Measurements from ENCODE around the gene R3HCC1L. TPM values are rescaled to one million over a fixed set of nuclear protein-coding genes. Genes with fewer than 3 reads are reported as not detected.

Gene R3HCC1L
- total and polyA plus RNA-seq, 2 of the 4 experiments (the other 2 are of a cell fraction): 8.3 to 14.7 TPM

GRCh38 chr10:98276311-98276710 is 141.9 kb downstream of the R3HCC1L start:
- DNase-seq: no peak
- ChIA-PET CTCF (no interaction called here), POLR2A (ENCODE audit: unreplicated experiment) (no interaction called here)
- H4K5ac ChIP-seq (ENCODE audit: low read depth, low read length): no peak overlapping the region
- H3K79me1 ChIP-seq (ENCODE audit: low read depth in 1 of 2, low read length in 2 of 2): no peaks in the 10 kb centered on the region
- H3K18ac ChIP-seq (ENCODE audit: low read depth, low read length): no peak overlapping the region
- H3K4ac ChIP-seq (ENCODE audit: low read depth, low read length): no peak overlapping the region
- ATAC-seq (ENCODE audit: low read depth): no peak
- no peaks in the 10 kb centered on the region; the same call in 1 of the 2 replicates for H3K9me3 ChIP-seq (ENCODE audit: control insufficient read depth, insufficient read depth, low read length)
- no peak overlapping the region for H2BK20ac ChIP-seq (ENCODE audit: low read depth, low read length)
- H3K4me3 ChIP-seq (ENCODE audit: insufficient read depth, low read depth, low read length): no peak overlapping the region
- no peak overlapping the region for H3K27ac ChIP-seq (ENCODE audit: insufficient read depth, low read length)
- no CpG with 5 or more reads among the region's 3 CpGs for WGBS, 2 experiments (ENCODE audit: extremely low coverage in 2 of 2, insufficient read length in 1 of 2)
- no peak overlapping the region for H3K23ac ChIP-seq (ENCODE audit: low read depth, low read length)
- in situ Hi-C loops (cut with MboI; ENCODE audit: low sequenced_read_pairs): no loop called here
- no peak overlapping the region for H2BK5ac ChIP-seq (ENCODE audit: low read depth, low read length, poor library complexity, severe bottlenecking)
- no peak overlapping the region for H4K8ac ChIP-seq (ENCODE audit: low read depth in 2 of 2, low read length in 2 of 2)
- no peak overlapping the region for H3K9ac ChIP-seq (ENCODE audit: low read depth, low read length)
- BruUV-seq (replicated peaks): no TSS peak
- TF ChIP-seq RFX5 (IDR thresholded peaks at IDR 0.05; ENCODE audit: low read depth, low read length) (no peak), RCOR1 (IDR thresholded peaks at IDR 0.05; ENCODE audit: insufficient replicate concordance, low read length) (no peak), RAD21 (IDR thresholded peaks at IDR 0.05; ENCODE audit: low read length) (no peak), FOS (IDR thresholded peaks at IDR 0.05; ENCODE audit: low read depth, low read length) (no peak), NFE2L2 (IDR thresholded peaks at IDR 0.05; ENCODE audit: low read depth, low read length) (no peak), POLR2A (IDR thresholded peaks at IDR 0.05; ENCODE audit: low read depth, low read length) (no peak), MAFK (IDR thresholded peaks at IDR 0.05; ENCODE audit: low read depth, low read length) (no peak), CHD1 (IDR thresholded peaks at IDR 0.05; ENCODE audit: low read depth, low read length) (no peak), MXI1 (IDR thresholded peaks at IDR 0.05; ENCODE audit: borderline replicate concordance, low read depth, low read length) (no peak), CEBPB (IDR thresholded peaks at IDR 0.05; ENCODE audit: low read depth, low read length) (no peak), SMC3 (IDR thresholded peaks at IDR 0.05; ENCODE audit: low read depth, low read length) (no peak), ELK1 (IDR thresholded peaks at IDR 0.05; ENCODE audit: borderline replicate concordance, low read depth, low read length) (no peak), BHLHE40 (IDR thresholded peaks at IDR 0.05; ENCODE audit: low read depth, low read length) (no peak), MAZ (IDR thresholded peaks at IDR 0.05; ENCODE audit: borderline replicate concordance, low read depth, low read length) (no peak), USF2 (IDR thresholded peaks at IDR 0.05; ENCODE audit: low read depth, low read length) (no peak), CTCF (conservative IDR thresholded peaks at IDR 0.05; ENCODE audit: low read depth, low read length) (no peak)
- H2BK120ac ChIP-seq (ENCODE audit: low read depth, low read length): no peak overlapping the region
- H4K20me1 ChIP-seq (ENCODE audit: insufficient read depth, low read length): no peaks in the 10 kb centered on the region
- H2AK9ac ChIP-seq (replicated peaks; ENCODE audit: low read depth, low read length, poor library complexity): no peak overlapping the region
- dilution Hi-C loops (cut with HindIII; ENCODE audit: low sequenced_read_pairs, unreplicated experiment): no loop called here
- no peak overlapping the region for H2AK5ac ChIP-seq (ENCODE audit: low read depth, low read length)
- intact Hi-C loops (cut with micrococcal nuclease): no loop called here
- no peak overlapping the region for H3K4me2 ChIP-seq (ENCODE audit: low read depth, low read length)
- no peak overlapping the region for H2BK15ac ChIP-seq (ENCODE audit: low read depth, low read length)
- H3K14ac ChIP-seq (replicated peaks; ENCODE audit: low read depth, low read length): no peak overlapping the region
- H3K9me1 ChIP-seq (ENCODE audit: insufficient read depth, low read length): no peaks in the 10 kb centered on the region
- H3K56ac ChIP-seq (ENCODE audit: extremely low read depth, insufficient read depth, low read length): no peak overlapping the region
- H3K27me3 ChIP-seq (ENCODE audit: control insufficient read depth, insufficient read depth, low read length): peaks cover 12% of the 10 kb centered on the region
- no peak overlapping the region for H4K91ac ChIP-seq (ENCODE audit: insufficient read depth, low read depth, low read length)
- H3K4me1 ChIP-seq (ENCODE audit: control insufficient read depth, insufficient read depth, low read length): no peaks in the 10 kb centered on the region
- no peaks in the 10 kb centered on the region for H3K36me3 ChIP-seq (ENCODE audit: control insufficient read depth, insufficient read depth, low read length)
- no peak overlapping the region for H2AFZ ChIP-seq (replicated peaks; ENCODE audit: low read length, poor library complexity)
